CD4-positive, alpha-beta T cell (primary cell): Measurements from ENCODE around the gene ELF1. TPM values are rescaled to one million over a fixed set of nuclear protein-coding genes. Genes with fewer than 3 reads are reported as not detected.
A peak's percentile ranks its signal among the peaks of the same experiment; 100 is the strongest.
"Not testable (repeated sequence)": the region's sequence is repeated elsewhere in the genome, so short reads cannot be mapped to it uniquely, and the experiment has no call there.

ENCODE experiments used
- ATAC-seq: fragments of 200-7000 bp; cut with Tn5 transposase; one replicate; pipeline ENCODE4 v1.10.0; 2022; ENCODE audit warnings: mild to moderate bottlenecking; ENCODE audit not compliant: poor library complexity
- CTCF ChIA-PET: fragments of 350-600 bp; sonication (Branson Sonifier 250); formaldehyde crosslinking; loops from one replicate; lab custom pipeline; 2021; ENCODE audit warnings: antibody characterized with exemption, inconsistent platforms; lab: Charles Lee
- POLR2A ChIA-PET: fragments of 350-600 bp; sonication (Branson Sonifier 250); formaldehyde crosslinking; loops from one replicate; lab custom pipeline; 2021; ENCODE audit warnings: antibody characterized with exemption, inconsistent platforms; lab: Charles Lee
- DNase-seq, 14 experiments: peaks; one replicate each; pipeline ENCODE4 v3.0.0-alpha.2; 2013 to 2020; ENCODE audit warnings: mixed read lengths in 2 of 14
- H3K27ac ChIP-seq, 2 donors: one replicate each; pipeline versions ENCODE4 v1.5.1 to v1.7.0; 2013; ENCODE audit warnings: low read length in 2 of 2, low read depth in 1 of 2, mild to moderate bottlenecking in 1 of 2
- H3K27me3 ChIP-seq, 2 experiments: 1 replicate in 1 of 2; 2 replicates in 1 of 2; pipeline versions ENCODE4 v1.6.1 to v1.7.0; 2013; ENCODE audit warnings: low read length in 2 of 2, control low read depth in 1 of 2, mild to moderate bottlenecking in 1 of 2, moderate library complexity in 1 of 2; ENCODE audit not compliant: insufficient read depth in 2 of 2, control insufficient read depth in 1 of 2
- H3K36me3 ChIP-seq: one replicate; pipeline ENCODE4 v1.6.1; 2013; ENCODE audit warnings: low read length, control low read depth; ENCODE audit not compliant: insufficient read depth
- H3K4me1 ChIP-seq: one replicate; pipeline ENCODE4 v1.6.1; 2013; ENCODE audit warnings: low read length, control low read depth; ENCODE audit not compliant: insufficient read depth
- H3K4me3 ChIP-seq: one replicate; pipeline ENCODE4 v1.5.1; 2013; ENCODE audit warnings: mild to moderate bottlenecking, low read length, moderate library complexity
- H3K9me3 ChIP-seq, 2 experiments: 1 replicate in 1 of 2; 2 replicates in 1 of 2; pipeline versions ENCODE4 v1.6.1 to v1.7.0; 2013; ENCODE audit warnings: low read length in 2 of 2, mild to moderate bottlenecking in 2 of 2, control low read depth in 1 of 2, moderate library complexity in 1 of 2; ENCODE audit not compliant: control insufficient read depth in 1 of 2, insufficient read depth in 1 of 2
- H3K27ac Mint-ChIP-seq: one replicate; pipeline ENCODE4 v1.8.0; 2020; ENCODE audit warnings: mixed read lengths
- H3K27me3 Mint-ChIP-seq: one replicate; pipeline ENCODE4 v1.8.0; 2021; ENCODE audit warnings: mixed read lengths
- H3K36me3 Mint-ChIP-seq: one replicate; pipeline ENCODE4 v1.8.0; 2021; ENCODE audit warnings: low read depth, mixed read lengths
- H3K4me1 Mint-ChIP-seq: one replicate; pipeline ENCODE4 v1.8.0; 2021; ENCODE audit warnings: low read depth, mixed read lengths
- H3K4me3 Mint-ChIP-seq: one replicate; pipeline ENCODE4 v1.8.0; 2020; ENCODE audit warnings: mild to moderate bottlenecking, mixed read lengths
- H3K9me3 Mint-ChIP-seq: one replicate; pipeline ENCODE4 v1.8.0; 2020; ENCODE audit warnings: mixed read lengths
- CTCF ChIP-seq: fragments of 200-600 bp; IDR thresholded peaks from one replicate; pipeline ENCODE4 v1.8.0; 2022; ENCODE audit warnings: antibody characterized with exemption, mild to moderate bottlenecking
- intact Hi-C, 2 experiments: fragments of 100-400 bp; cut with DNase I in 1 of 2; cut with micrococcal nuclease in 1 of 2; formaldehyde crosslinking; loops; one replicate each; pipeline versions ENCODE4 v1.15.1 to v1.9.0; 2023 to 2025; cut with DNase I, micrococcal nuclease
- total RNA-seq, 174 experiments: library from RNA in 2 of 174; stranded (reverse) in 2 of 174; gene quantifications; one replicate each; pipeline ENCODE4 v1.2.3 and lab custom pipeline; 2021 to 2026

ELF1 gene
- total RNA-seq, 2 experiments from 2014 or later, result 354 to 358 TPM

- ChIA-PET POLR2A (interaction anchor here (0.8 to 8.1 kb wide), 9 partner anchors 9 to 81 kb away, joined by 3 to 152 read pairs (median 9); partner anchors contain the start of genes ELF1 and WBP4), CTCF (interaction anchor here (0.8 to 2.4 kb wide), 3 partner anchors 12 to 40 kb away, joined by 3 to 7 read pairs (median 4); partner anchors contain the start of gene ELF1)
- Histone ChIP-seq H3K27me3 (no peaks in the 10 kb centered on the region), H3K4me1 (peaks cover 26% of the 10 kb centered on the region), H3K9me3 (no peaks in the 10 kb centered on the region), H3K36me3 (peaks cover 6% of the 10 kb centered on the region), H3K4me3 (peak overlapping the region; percentile 71), H3K27ac (peak overlapping the region; percentile 87 to 91)
- intact Hi-C loops, result loop anchor here (1.0 to 10.0 kb wide), 5 partner anchors 14 to 728 kb away; partner anchors contain the start of genes ELF1 (in 1 of the 2) and MRPS31 (in 1 of the 2)
- Mint-ChIP-seq H3K27ac (peak overlapping the region; percentile 92), H3K4me1 (peaks cover 66% of the 10 kb centered on the region), H3K9me3 (no peaks in the 10 kb centered on the region), H3K36me3 (peaks cover 68% of the 10 kb centered on the region), H3K27me3 (no peaks in the 10 kb centered on the region), H3K4me3 (peak overlapping the region; percentile 96)
- DNase-seq (peak in 5 of 14 experiments; percentile 12 to 86 (median 67)), ATAC-seq (peak; percentile 56)
- TF ChIP-seq CTCF, result no peak
Observed at GRCh38 chr13:40980461-40980860, 38.7 kb downstream of the ELF1 start.

GRCh38 chr13:40979232-40979631, 39.9 kb downstream of the ELF1 start:
- intact Hi-C loops, result loop anchor here in 1 of 2 experiments (5.0 kb wide), 1 partner anchor 38 kb away; the partner anchor contains the start of gene ELF1
- H3K27ac ChIP-seq, result peak overlapping the region in 1 of 2 donors; percentile 91
- H3K27me3 Mint-ChIP-seq, result no peaks in the 10 kb centered on the region
- TF ChIP-seq CTCF, result no peak
- no peaks in the 10 kb centered on the region for H3K9me3 ChIP-seq
- peaks cover 67% of the 10 kb centered on the region for H3K4me1 Mint-ChIP-seq
- H3K4me3 Mint-ChIP-seq, result peak overlapping the region; percentile 96
- DNase-seq (peak in 1 of 14 experiments; percentile 46), ATAC-seq (no peak)
- H3K27ac Mint-ChIP-seq, result peak overlapping the region; percentile 92
- no peaks in the 10 kb centered on the region for H3K27me3 ChIP-seq
- H3K36me3 ChIP-seq, result peaks cover 6% of the 10 kb centered on the region
- ChIA-PET CTCF (interaction anchor here (1.6 to 2.4 kb wide), 2 partner anchors 39 to 76 kb away, joined by 3 to 7 read pairs; partner anchors contain the start of gene ELF1), POLR2A (interaction anchor here (0.6 to 8.1 kb wide), 10 partner anchors 10 to 82 kb away, joined by 3 to 152 read pairs (median 4); partner anchors contain the start of genes ELF1 and WBP4)
- peaks cover 77% of the 10 kb centered on the region for H3K36me3 Mint-ChIP-seq
- peaks cover 34% of the 10 kb centered on the region for H3K4me1 ChIP-seq
- H3K4me3 ChIP-seq, result peak overlapping the region; percentile 71
- H3K9me3 Mint-ChIP-seq, result no peaks in the 10 kb centered on the region

GRCh38 chr13:40978109-40978508, 41.0 kb downstream of the ELF1 start:
- peaks cover 27% of the 10 kb centered on the region for H3K4me1 ChIP-seq
- H3K27ac ChIP-seq, result peak overlapping the region; percentile 17 to 20
- ChIA-PET CTCF (interaction anchor here (0.5 to 1.6 kb wide), 3 partner anchors 10 to 77 kb away, joined by 3 to 4 read pairs (median 3); no protein-coding TSS in a partner anchor), POLR2A (interaction anchor here (0.9 to 8.1 kb wide), 4 partner anchors 11 to 83 kb away, joined by 3 to 152 read pairs (median 8); partner anchors contain the start of genes ELF1 and WBP4)
- intact Hi-C loops, result loop anchor here in 1 of 2 experiments (5.0 kb wide), 1 partner anchor 39 kb away; the partner anchor contains the start of gene ELF1
- not testable (repeated sequence) for H3K27me3 Mint-ChIP-seq, H3K27me3 ChIP-seq, ATAC-seq, H3K36me3 ChIP-seq, H3K9me3 ChIP-seq, H3K9me3 Mint-ChIP-seq
- Mint-ChIP-seq H3K36me3 (peaks cover 79% of the 10 kb centered on the region), H3K27ac (peak overlapping the region; percentile 92), H3K4me3 (peak overlapping the region; percentile 92), H3K4me1 (peaks cover 66% of the 10 kb centered on the region)
- peak overlapping the region; percentile 71 for H3K4me3 ChIP-seq
- peak in 2 of 14 experiments; percentile 23 for DNase-seq
